ENCODE data around the gene DMRTB1. TPM values are rescaled to one million over a fixed set of nuclear protein-coding genes. Genes with fewer than 3 reads are reported as not detected.

DMRTB1 gene
- total and polyA plus RNA-seq, 10 donors: not detected

GRCh38 chr1:53471000-53471399 is 11.8 kb downstream of the DMRTB1 start:
- intact Hi-C loops (cut with DNase I; ENCODE audit: low total_unique reads): no loop called here
- 83 to 95% (median 93%) methylated on average over 9 of the region's 9 CpGs for WGBS, 5 donors
- Histone ChIP-seq H3K27me3 (replicated peaks in 1 of 7) (no peaks in the 10 kb centered on the region), H3K27ac (no peak overlapping the region), H3K9me3 (no peaks in the 10 kb centered on the region), H3K4me1 (peaks cover 0 to 9% (median 0%) of the 10 kb centered on the region in 6 donors), H3K4me3 (no peak overlapping the region), H3K36me3 (no peaks in the 10 kb centered on the region)
- no peak for DNase-seq
- no peak for TF ChIP-seq CTCF (IDR thresholded peaks at IDR 0.05 in 8 of 11, conservative IDR thresholded peaks at IDR 0.05 in 3 of 11)
- no peak for TF ChIP-seq POLR2AphosphoS5 (IDR thresholded peaks at IDR 0.05)
- no peak for TF ChIP-seq POLR2A (IDR thresholded peaks at IDR 0.05)

GRCh38 chr1:53473463-53473862 is 14.3 kb downstream of the DMRTB1 start:
- H3K27ac ChIP-seq: no peak overlapping the region
- no peak overlapping the region for H3K4me3 ChIP-seq
- no peaks in the 10 kb centered on the region for H3K27me3 ChIP-seq (replicated peaks in 1 of 7)
- no peak for DNase-seq
- no peaks in the 10 kb centered on the region for H3K9me3 ChIP-seq
- intact Hi-C loops (cut with DNase I; ENCODE audit: low total_unique reads): no loop called here
- H3K4me1 ChIP-seq: peaks cover 0 to 9% (median 0%) of the 10 kb centered on the region in 6 donors
- 75 to 88% (median 80%) methylated on average over 3 of the region's 3 CpGs for WGBS, 5 donors
- no peaks in the 10 kb centered on the region for H3K36me3 ChIP-seq
- no peak for TF ChIP-seq CTCF (IDR thresholded peaks at IDR 0.05 in 8 of 11, conservative IDR thresholded peaks at IDR 0.05 in 3 of 11)
- no peak for TF ChIP-seq POLR2A (IDR thresholded peaks at IDR 0.05)
- no peak for TF ChIP-seq POLR2AphosphoS5 (IDR thresholded peaks at IDR 0.05)

- Histone ChIP-seq H3K27ac (no peak overlapping the region), H3K9me3 (no peaks in the 10 kb centered on the region), H3K36me3 (no peaks in the 10 kb centered on the region), H3K27me3 (replicated peaks in 1 of 7) (no peaks in the 10 kb centered on the region), H3K4me3 (no peak overlapping the region), H3K4me1 (peaks cover 0 to under 1% (median 0%) of the 10 kb centered on the region in 6 donors)
- intact Hi-C loops (cut with DNase I; ENCODE audit: low total_unique reads): no loop called here
- no peak for DNase-seq
- WGBS, 5 donors: 69 to 85% (median 81%) methylated on average over 7 of the region's 7 CpGs
- TF ChIP-seq POLR2A (IDR thresholded peaks at IDR 0.05) (no peak), POLR2AphosphoS5 (IDR thresholded peaks at IDR 0.05) (no peak), CTCF (IDR thresholded peaks at IDR 0.05 in 8 of 11, conservative IDR thresholded peaks at IDR 0.05 in 3 of 11) (no peak)
Observed at GRCh38 chr1:53475664-53476063, 16.5 kb downstream of the DMRTB1 start.

GRCh38 chr1:53476579-53476978 is 17.4 kb downstream of the DMRTB1 start:
- intact Hi-C loops (cut with DNase I; ENCODE audit: low total_unique reads): no loop called here
- WGBS, 5 donors: 77 to 88% (median 86%) methylated on average over 5 to 8 of the region's 8 CpGs
- Histone ChIP-seq H3K4me1 (no peaks in the 10 kb centered on the region), H3K9me3 (no peaks in the 10 kb centered on the region), H3K27ac (no peak overlapping the region), H3K4me3 (no peak overlapping the region), H3K27me3 (replicated peaks in 1 of 7) (no peaks in the 10 kb centered on the region), H3K36me3 (no peaks in the 10 kb centered on the region)
- DNase-seq: no peak
- no peak for TF ChIP-seq CTCF (IDR thresholded peaks at IDR 0.05 in 8 of 11, conservative IDR thresholded peaks at IDR 0.05 in 3 of 11)
- TF ChIP-seq POLR2A (IDR thresholded peaks at IDR 0.05): no peak
- no peak for TF ChIP-seq POLR2AphosphoS5 (IDR thresholded peaks at IDR 0.05)
